GM12878 (cell line): Measurements from ENCODE around the gene CARD18.

Experiments used
- BCL11A ChIP-seq: IDR thresholded peaks from 2 replicates; pipeline ENCODE4 v1.6.1; 2011; ENCODE audit warnings: low read depth, low read length
- CREB1 ChIP-seq: IDR thresholded peaks from 2 replicates; pipeline ENCODE4 v1.6.1; 2012; ENCODE audit warnings: low read depth, mild to moderate bottlenecking, inconsistent platforms
- NKRF ChIP-seq: fragments of 450-650 bp; conservative IDR thresholded peaks from 2 replicates; pipeline ENCODE4 v1.6.1; 2017; ENCODE audit warnings: mild to moderate bottlenecking, moderate library complexity
- SMC3 ChIP-seq: IDR thresholded peaks from 2 replicates; pipeline ENCODE4 v1.6.1; 2011; ENCODE audit warnings: low read length, improper control_type of control experiment, borderline replicate concordance
- TAF1 ChIP-seq: IDR thresholded peaks from 2 replicates; pipeline ENCODE4 v1.6.1; 2011; ENCODE audit warnings: mild to moderate bottlenecking, low read depth, low read length, borderline replicate concordance
- TARDBP ChIP-seq: IDR thresholded peaks from 2 replicates; pipeline ENCODE4 v1.6.1; 2016; ENCODE audit warnings: borderline replicate concordance
- TF ChIP-seq, protein P1 (sequence below), 3 experiments: IDR thresholded peaks in 2 of 3; conservative IDR thresholded peaks in 1 of 3; 2 replicates each; pipeline ENCODE4 v1.5.1; 2011; ENCODE audit warnings: low read depth in 3 of 3, low read length in 3 of 3, mild to moderate bottlenecking in 3 of 3, control low read depth in 2 of 3, moderate library complexity in 2 of 3, inconsistent platforms in 1 of 3, mixed read lengths in 1 of 3; ENCODE audit not compliant: control insufficient read depth in 2 of 3, insufficient read depth in 1 of 3; ENCODE audit errors: extremely low read depth in 1 of 3
- TF ChIP-seq, protein P2 (sequence below): IDR thresholded peaks from 2 replicates; pipeline ENCODE4 v1.6.1; 2011; ENCODE audit warnings: low read depth, low read length, improper control_type of control experiment, borderline replicate concordance

DNA sequence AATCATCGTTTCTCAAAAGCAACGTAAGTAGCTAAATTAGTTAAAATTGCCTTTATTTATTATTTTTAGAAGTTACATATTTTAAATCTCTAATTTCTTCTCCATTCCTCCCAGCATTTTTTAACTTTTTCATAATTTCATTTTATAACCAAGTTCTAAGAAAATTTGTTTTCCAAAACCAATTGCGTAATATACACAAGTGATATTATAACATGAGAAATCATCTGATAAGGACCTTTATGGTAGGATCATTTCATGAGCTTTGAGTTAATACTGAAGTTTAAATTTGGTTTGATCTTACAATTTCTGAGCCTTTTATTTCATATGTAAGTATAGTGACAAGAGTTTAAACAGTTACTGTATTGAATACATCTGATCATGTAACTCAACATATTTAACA, 27.7 kb upstream of the CARD18 start:
- TF ChIP-seq BCL11A (no peak), CREB1 (no peak), SMC3 (no peak), TARDBP (no peak), NKRF (no peak), TAF1 (no peak)
- TF ChIP-seq, protein P1, sequence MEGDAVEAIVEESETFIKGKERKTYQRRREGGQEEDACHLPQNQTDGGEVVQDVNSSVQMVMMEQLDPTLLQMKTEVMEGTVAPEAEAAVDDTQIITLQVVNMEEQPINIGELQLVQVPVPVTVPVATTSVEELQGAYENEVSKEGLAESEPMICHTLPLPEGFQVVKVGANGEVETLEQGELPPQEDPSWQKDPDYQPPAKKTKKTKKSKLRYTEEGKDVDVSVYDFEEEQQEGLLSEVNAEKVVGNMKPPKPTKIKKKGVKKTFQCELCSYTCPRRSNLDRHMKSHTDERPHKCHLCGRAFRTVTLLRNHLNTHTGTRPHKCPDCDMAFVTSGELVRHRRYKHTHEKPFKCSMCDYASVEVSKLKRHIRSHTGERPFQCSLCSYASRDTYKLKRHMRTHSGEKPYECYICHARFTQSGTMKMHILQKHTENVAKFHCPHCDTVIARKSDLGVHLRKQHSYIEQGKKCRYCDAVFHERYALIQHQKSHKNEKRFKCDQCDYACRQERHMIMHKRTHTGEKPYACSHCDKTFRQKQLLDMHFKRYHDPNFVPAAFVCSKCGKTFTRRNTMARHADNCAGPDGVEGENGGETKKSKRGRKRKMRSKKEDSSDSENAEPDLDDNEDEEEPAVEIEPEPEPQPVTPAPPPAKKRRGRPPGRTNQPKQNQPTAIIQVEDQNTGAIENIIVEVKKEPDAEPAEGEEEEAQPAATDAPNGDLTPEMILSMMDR (IDR thresholded peaks at IDR 0.05 in 2 of 3, conservative IDR thresholded peaks at IDR 0.05 in 1 of 3; ENCODE audit: control insufficient read depth in 2 of 3, extremely low read depth in 1 of 3, insufficient read depth in 1 of 3, low read depth in 3 of 3, low read length in 3 of 3): no peak
- TF ChIP-seq, protein P2, sequence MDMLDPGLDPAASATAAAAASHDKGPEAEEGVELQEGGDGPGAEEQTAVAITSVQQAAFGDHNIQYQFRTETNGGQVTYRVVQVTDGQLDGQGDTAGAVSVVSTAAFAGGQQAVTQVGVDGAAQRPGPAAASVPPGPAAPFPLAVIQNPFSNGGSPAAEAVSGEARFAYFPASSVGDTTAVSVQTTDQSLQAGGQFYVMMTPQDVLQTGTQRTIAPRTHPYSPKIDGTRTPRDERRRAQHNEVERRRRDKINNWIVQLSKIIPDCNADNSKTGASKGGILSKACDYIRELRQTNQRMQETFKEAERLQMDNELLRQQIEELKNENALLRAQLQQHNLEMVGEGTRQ: no peak
